ENCODE data around the gene TAMALIN.
A peak's percentile ranks its signal among the peaks of the same experiment; 100 is the strongest.

- TF ChIP-seq CTCF (IDR thresholded peaks at IDR 0.05 in 8 of 11, conservative IDR thresholded peaks at IDR 0.05 in 3 of 11), result no peak
- TF ChIP-seq POLR2A (IDR thresholded peaks at IDR 0.05), result no peak
- peak; percentile 80 to 91 (median 82) for TF ChIP-seq POLR2AphosphoS5 (IDR thresholded peaks at IDR 0.05)
Observed at GRCh38 chr12:52005903-52006703, 643 bp upstream of the TAMALIN start.

Data from spleen (tissue), 7 donors.